ENCODE results near the gene ALDOA. TPM values are rescaled to one million over a fixed set of nuclear protein-coding genes. Genes with fewer than 3 reads are reported as not detected.
A peak's percentile ranks its signal among the peaks of the same experiment; 100 is the strongest.

Gene ALDOA
- total and polyA plus RNA-seq, 9 of the 15 experiments (the other 6 are each of a cell fraction or from before 2014, with no cell fraction given), result 311 to 2,224 (median 1,293) TPM

- TF ChIP-seq ZBTB40 (IDR thresholded peaks at IDR 0.05) (no peak), ZBTB40 (CRISPR knock-in tag; IDR thresholded peaks at IDR 0.05) (no peak), STAT5A (IDR thresholded peaks at IDR 0.05; ENCODE audit: borderline replicate concordance, low read length) (no peak), MCM7 (IDR thresholded peaks at IDR 0.05) (no peak), MAX (CRISPR knock-in tag; IDR thresholded peaks at IDR 0.05) (peak; percentile 86), ZNF217 (CRISPR knock-in tag; IDR thresholded peaks at IDR 0.05) (no peak), IFI16 (CRISPR knock-in tag; IDR thresholded peaks at IDR 0.05) (no peak), MCM3 (IDR thresholded peaks at IDR 0.05) (no peak), HMG20A (CRISPR knock-in tag; conservative IDR thresholded peaks at IDR 0.05) (no peak), CXXC5 (CRISPR knock-in tag; IDR thresholded peaks at IDR 0.05) (peak; percentile 79), COPS2 (conservative IDR thresholded peaks at IDR 0.05) (no peak), BACH1 (tag; IDR thresholded peaks at IDR 0.05) (no peak), TAF9B (IDR thresholded peaks at IDR 0.05; ENCODE audit: partially characterized antibody) (no peak), NR3C1 (CRISPR knock-in tag; IDR thresholded peaks at IDR 0.05) (no peak), ZNF551 (CRISPR knock-in tag; IDR thresholded peaks at IDR 0.05) (no peak), ESRRB (CRISPR knock-in tag; IDR thresholded peaks at IDR 0.05; ENCODE audit: borderline replicate concordance) (no peak), THAP12 (CRISPR knock-in tag; IDR thresholded peaks at IDR 0.05) (0 out of 2 replicates have a peak, but pooled peaks have one; percentile 16)
Measured at GRCh38 chr16:30096105-30096861, 30.7 kb downstream of the ALDOA start, which contains the start of gene YPEL3 (continued).

Data from K562 (cell line).